ENCODE results near the gene LRRC61. TPM values are rescaled to one million over a fixed set of nuclear protein-coding genes. Genes with fewer than 3 reads are reported as not detected.
A peak's percentile ranks its signal among the peaks of the same experiment; 100 is the strongest.

LRRC61 gene
- total RNA-seq, 1 experiment from 2014 or later: 35.8 TPM

- H3K4me1 ChIP-seq: peaks cover 33% of the 10 kb centered on the region
- no peak overlapping the region for H3K4me3 ChIP-seq (ENCODE audit: low read depth, low read length)
- POLR2A ChIA-PET: no interaction called here
- CTCF ChIA-PET: interaction anchor here (0.5 kb wide), 1 partner anchor 66 kb away, joined by 5 read pairs; no protein-coding TSS in a partner anchor
- BruUV-seq (replicated peaks): no TSS peak
- Mint-ChIP-seq H3K4me3 (ENCODE audit: unreplicated experiment) (no peak overlapping the region), H3K36me3 (ENCODE audit: insufficient read depth, unreplicated experiment) (peaks cover 68% of the 10 kb centered on the region), H3K27me3 (ENCODE audit: insufficient read depth, unreplicated experiment) (no peaks in the 10 kb centered on the region), H3K9me3 (ENCODE audit: unreplicated experiment) (no peaks in the 10 kb centered on the region), H3K4me1 (ENCODE audit: low read depth, unreplicated experiment) (peaks cover 27% of the 10 kb centered on the region), H3K27ac (ENCODE audit: unreplicated experiment) (no peak overlapping the region)
- DNase-seq: no peak
- no peaks in the 10 kb centered on the region for H3K27me3 ChIP-seq (replicated peaks; ENCODE audit: control insufficient read depth, insufficient read depth, low read length)
- no peaks in the 10 kb centered on the region for H3K9me3 ChIP-seq
- intact Hi-C loops (cut with micrococcal nuclease; ENCODE audit: unreplicated experiment): no loop called here
- H3K36me3 ChIP-seq (ENCODE audit: control insufficient read depth, insufficient read depth, low read length): peaks cover 6% of the 10 kb centered on the region; the same call in 1 of the 2 replicates
- TF ChIP-seq CTCF (IDR thresholded peaks at IDR 0.05; ENCODE audit: insufficient read depth in 1 of 2, low read depth in 1 of 2, low read length in 1 of 2, severe bottlenecking in 1 of 2, unreplicated experiment in 1 of 2): no peak
Measured at GRCh38 chr7:150374026-150374425, 50.9 kb downstream of the LRRC61 start.

GRCh38 chr7:150374472-150374871 lies 51.3 kb downstream of the LRRC61 start:
- intact Hi-C loops (cut with micrococcal nuclease; ENCODE audit: unreplicated experiment): no loop called here
- Histone ChIP-seq H3K4me3 (ENCODE audit: low read depth, low read length) (no peak overlapping the region), H3K27me3 (replicated peaks; ENCODE audit: control insufficient read depth, insufficient read depth, low read length) (no peaks in the 10 kb centered on the region), H3K9me3 (no peaks in the 10 kb centered on the region), H3K4me1 (peaks cover 33% of the 10 kb centered on the region), H3K36me3 (ENCODE audit: control insufficient read depth, insufficient read depth, low read length) (peaks cover 6% of the 10 kb centered on the region; the same call in 1 of the 2 replicates)
- H3K9me3 Mint-ChIP-seq (ENCODE audit: unreplicated experiment): no peaks in the 10 kb centered on the region
- no TSS peak for BruUV-seq (replicated peaks)
- H3K27me3 Mint-ChIP-seq (ENCODE audit: insufficient read depth, unreplicated experiment): no peaks in the 10 kb centered on the region
- no peak overlapping the region for H3K4me3 Mint-ChIP-seq (ENCODE audit: unreplicated experiment)
- peaks cover 64% of the 10 kb centered on the region for H3K36me3 Mint-ChIP-seq (ENCODE audit: insufficient read depth, unreplicated experiment)
- H3K4me1 Mint-ChIP-seq (ENCODE audit: low read depth, unreplicated experiment): peaks cover 27% of the 10 kb centered on the region
- ChIA-PET POLR2A (no interaction called here), CTCF (interaction anchor here (0.5 kb wide), 1 partner anchor 60 kb away, joined by 3 read pairs; no protein-coding TSS in a partner anchor)
- no peak overlapping the region for H3K27ac Mint-ChIP-seq (ENCODE audit: unreplicated experiment)
- no peak for DNase-seq
- no peak for TF ChIP-seq CTCF (IDR thresholded peaks at IDR 0.05; ENCODE audit: insufficient read depth in 1 of 2, low read depth in 1 of 2, low read length in 1 of 2, severe bottlenecking in 1 of 2, unreplicated experiment in 1 of 2)

- ChIA-PET CTCF (no interaction called here), POLR2A (no interaction called here)
- no TSS peak for BruUV-seq (replicated peaks)
- no peak for TF ChIP-seq CTCF (IDR thresholded peaks at IDR 0.05; ENCODE audit: insufficient read depth in 1 of 2, low read depth in 1 of 2, low read length in 1 of 2, severe bottlenecking in 1 of 2, unreplicated experiment in 1 of 2)
- peak overlapping the region; percentile 10 for H3K4me3 Mint-ChIP-seq (ENCODE audit: unreplicated experiment)
- peaks cover 34% of the 10 kb centered on the region for H3K4me1 ChIP-seq
- no peaks in the 10 kb centered on the region for H3K9me3 Mint-ChIP-seq (ENCODE audit: unreplicated experiment)
- no peaks in the 10 kb centered on the region for H3K9me3 ChIP-seq
- peak overlapping the region; percentile 37 for H3K27ac Mint-ChIP-seq (ENCODE audit: unreplicated experiment)
- H3K36me3 Mint-ChIP-seq (ENCODE audit: insufficient read depth, unreplicated experiment): peaks cover 56% of the 10 kb centered on the region
- intact Hi-C loops (cut with micrococcal nuclease; ENCODE audit: unreplicated experiment): no loop called here
- H3K4me1 Mint-ChIP-seq (ENCODE audit: low read depth, unreplicated experiment): peaks cover 39% of the 10 kb centered on the region
- no peak overlapping the region for H3K4me3 ChIP-seq (ENCODE audit: low read depth, low read length)
- DNase-seq: peak in 1 of 2 experiments; percentile 26
- H3K27me3 Mint-ChIP-seq (ENCODE audit: insufficient read depth, unreplicated experiment): no peaks in the 10 kb centered on the region
- no peaks in the 10 kb centered on the region for H3K27me3 ChIP-seq (replicated peaks; ENCODE audit: control insufficient read depth, insufficient read depth, low read length)
- peaks cover 4% of the 10 kb centered on the region; the same call in 1 of the 2 replicates for H3K36me3 ChIP-seq (ENCODE audit: control insufficient read depth, insufficient read depth, low read length)
Measured at GRCh38 chr7:150375662-150376521, 52.7 kb downstream of the LRRC61 start.

Data from Caco-2 (cell line).